ENCODE results near the gene CXXC4. TPM values are rescaled to one million over a fixed set of nuclear protein-coding genes. Genes with fewer than 3 reads are reported as not detected.

The CXXC4 gene
- total RNA-seq, 2 donors from 2014 or later = 1.2 to 7.0 TPM

- intact Hi-C loops (cut with DNase I) = no loop called here
- Histone ChIP-seq H3K9me3 (no peaks in the 10 kb centered on the region), H3K4me1 (replicated peaks) (no peaks in the 10 kb centered on the region), H3K27me3 (replicated peaks; ENCODE audit: insufficient read depth) (no peaks in the 10 kb centered on the region), H3K4me3 (peak overlapping the region; percentile 52 to 56), H3K27ac (peak overlapping the region in 1 of 2 donors; percentile 76), H3K36me3 (no peaks in the 10 kb centered on the region)
- TF ChIP-seq POLR2AphosphoS5 (IDR thresholded peaks at IDR 0.05) (no peak), POLR2A (IDR thresholded peaks at IDR 0.05) (no peak)
- TF ChIP-seq, protein P1, sequence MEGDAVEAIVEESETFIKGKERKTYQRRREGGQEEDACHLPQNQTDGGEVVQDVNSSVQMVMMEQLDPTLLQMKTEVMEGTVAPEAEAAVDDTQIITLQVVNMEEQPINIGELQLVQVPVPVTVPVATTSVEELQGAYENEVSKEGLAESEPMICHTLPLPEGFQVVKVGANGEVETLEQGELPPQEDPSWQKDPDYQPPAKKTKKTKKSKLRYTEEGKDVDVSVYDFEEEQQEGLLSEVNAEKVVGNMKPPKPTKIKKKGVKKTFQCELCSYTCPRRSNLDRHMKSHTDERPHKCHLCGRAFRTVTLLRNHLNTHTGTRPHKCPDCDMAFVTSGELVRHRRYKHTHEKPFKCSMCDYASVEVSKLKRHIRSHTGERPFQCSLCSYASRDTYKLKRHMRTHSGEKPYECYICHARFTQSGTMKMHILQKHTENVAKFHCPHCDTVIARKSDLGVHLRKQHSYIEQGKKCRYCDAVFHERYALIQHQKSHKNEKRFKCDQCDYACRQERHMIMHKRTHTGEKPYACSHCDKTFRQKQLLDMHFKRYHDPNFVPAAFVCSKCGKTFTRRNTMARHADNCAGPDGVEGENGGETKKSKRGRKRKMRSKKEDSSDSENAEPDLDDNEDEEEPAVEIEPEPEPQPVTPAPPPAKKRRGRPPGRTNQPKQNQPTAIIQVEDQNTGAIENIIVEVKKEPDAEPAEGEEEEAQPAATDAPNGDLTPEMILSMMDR (IDR thresholded peaks at IDR 0.05) = no peak
- 2% methylated on average over 52 of the region's 55 CpGs for WGBS
- DNase-seq (ENCODE audit: low spot score) = peak; percentile 65
Observed at GRCh38 chr4:104490770-104491480, 3.8 kb downstream of the CXXC4 start.

GRCh38 chr4:104490096-104490769 is 4.5 kb downstream of the CXXC4 start:
- Histone ChIP-seq H3K36me3 (no peaks in the 10 kb centered on the region), H3K27me3 (replicated peaks; ENCODE audit: insufficient read depth) (no peaks in the 10 kb centered on the region), H3K4me3 (peak overlapping the region; percentile 52 to 56), H3K27ac (no peak overlapping the region), H3K9me3 (no peaks in the 10 kb centered on the region), H3K4me1 (replicated peaks) (no peaks in the 10 kb centered on the region)
- TF ChIP-seq, protein P1 (IDR thresholded peaks at IDR 0.05) = no peak
- TF ChIP-seq POLR2A (IDR thresholded peaks at IDR 0.05) = no peak
- peak; percentile 5 for TF ChIP-seq POLR2AphosphoS5 (IDR thresholded peaks at IDR 0.05)
- WGBS = 41% methylated on average over 7 of the region's 7 CpGs
- peak; percentile 20 for DNase-seq (ENCODE audit: low spot score)
- intact Hi-C loops (cut with DNase I) = no loop called here

DNA sequence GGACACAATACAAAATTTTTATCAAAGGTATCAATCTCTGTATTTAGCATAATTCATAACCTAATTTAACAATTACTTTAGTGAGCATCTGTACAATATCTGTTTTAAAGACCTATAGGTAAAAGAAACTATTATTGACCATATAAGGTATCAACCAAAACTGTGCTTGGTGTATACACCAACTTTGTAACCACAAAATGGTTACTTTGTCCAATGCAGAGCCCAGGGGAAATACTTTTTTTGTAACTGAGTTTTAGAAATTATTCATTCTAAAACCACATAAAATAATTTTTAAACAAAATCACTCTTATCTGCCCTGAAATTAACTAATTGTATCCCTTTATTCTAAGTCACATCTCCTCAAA is 5.0 kb downstream of the CXXC4 start:
- Histone ChIP-seq H3K9me3 (no peaks in the 10 kb centered on the region), H3K36me3 (no peaks in the 10 kb centered on the region), H3K4me3 (no peak overlapping the region), H3K27ac (no peak overlapping the region), H3K27me3 (replicated peaks; ENCODE audit: insufficient read depth) (no peaks in the 10 kb centered on the region), H3K4me1 (replicated peaks) (no peaks in the 10 kb centered on the region)
- intact Hi-C loops (cut with DNase I) = no loop called here
- no peak for DNase-seq (ENCODE audit: low spot score)
- TF ChIP-seq POLR2A (IDR thresholded peaks at IDR 0.05) (no peak), POLR2AphosphoS5 (IDR thresholded peaks at IDR 0.05) (no peak)
- TF ChIP-seq, protein P1 (IDR thresholded peaks at IDR 0.05) = no peak

GRCh38 chr4:104488151-104488550 is 6.5 kb downstream of the CXXC4 start:
- Histone ChIP-seq H3K4me3 (no peak overlapping the region), H3K36me3 (no peaks in the 10 kb centered on the region), H3K27me3 (replicated peaks; ENCODE audit: insufficient read depth) (no peaks in the 10 kb centered on the region), H3K4me1 (replicated peaks) (no peaks in the 10 kb centered on the region), H3K9me3 (no peaks in the 10 kb centered on the region), H3K27ac (no peak overlapping the region)
- TF ChIP-seq, protein P1 (IDR thresholded peaks at IDR 0.05) = no peak
- TF ChIP-seq POLR2AphosphoS5 (IDR thresholded peaks at IDR 0.05) = no peak
- no peak for TF ChIP-seq POLR2A (IDR thresholded peaks at IDR 0.05)
- intact Hi-C loops (cut with DNase I) = no loop called here
- 81% methylated on average over 1 of the region's 1 CpG for WGBS
- no peak for DNase-seq (ENCODE audit: low spot score)
